ENCODE measurements around the gene SEPTIN8.

The SEPTIN8 gene

GRCh38 chr5:132824426-132824825 is 47.4 kb upstream of the SEPTIN8 start:
- CTCF ChIA-PET = interaction anchor here (0.5 to 0.6 kb wide), 2 partner anchors 48 to 235 kb away, joined by 3 to 7 read pairs; no protein-coding TSS in a partner anchor
- POLR2A ChIA-PET = interaction anchor here (1.3 kb wide), 1 partner anchor 87 kb away, joined by 3 read pairs; the partner anchor contains the start of gene KIF3A
- no peak overlapping the region for H3K4me3 ChIP-seq (ENCODE audit: low read depth, low read length)
- peaks cover 0 to 38% of the 10 kb centered on the region in 2 experiments; a peak in 1 of 3 replicates for H3K36me3 ChIP-seq (ENCODE audit: control insufficient read depth in 2 of 2, insufficient read depth in 1 of 2, low read length in 2 of 2)
- no peak overlapping the region for H3K27ac ChIP-seq (ENCODE audit: extremely low read depth, low read depth, low read length)
- H3K4me1 ChIP-seq (ENCODE audit: control insufficient read depth, insufficient read depth, low read length) = no peaks in the 10 kb centered on the region
- no peaks in the 10 kb centered on the region for H3K9me3 ChIP-seq (ENCODE audit: control insufficient read depth, insufficient read depth, low read depth, low read length)
- no peak for TF ChIP-seq ZSCAN16 (tag by site-specific recombination; IDR thresholded peaks at IDR 0.05)
- no peak for TF ChIP-seq ZNF571 (tag by site-specific recombination; IDR thresholded peaks at IDR 0.05)
- TF ChIP-seq ZNF645 (tag by site-specific recombination; IDR thresholded peaks at IDR 0.05) = no peak
- TF ChIP-seq MEIS1 (CRISPR knock-in tag; IDR thresholded peaks at IDR 0.05; ENCODE audit: borderline replicate concordance) = no peak
- no peak for TF ChIP-seq REST (tag by site-specific recombination; IDR thresholded peaks at IDR 0.05)
- peak; percentile 29; the same call in 1 of the 2 replicates for TF ChIP-seq ZIC2 (tag by site-specific recombination; IDR thresholded peaks at IDR 0.05)
- TF ChIP-seq IKZF3 (tag by site-specific recombination; IDR thresholded peaks at IDR 0.05) = no peak
- no peak for TF ChIP-seq GLIS1 (tag by site-specific recombination; IDR thresholded peaks at IDR 0.05)
- TF ChIP-seq KLF10 (tag by site-specific recombination; IDR thresholded peaks at IDR 0.05) = no peak

- H3K4me1 ChIP-seq (ENCODE audit: control insufficient read depth, insufficient read depth, low read length) = no peaks in the 10 kb centered on the region
- ChIA-PET POLR2A (interaction anchor here (1.3 to 1.4 kb wide), 2 partner anchors 16 to 86 kb away, joined by 3 to 5 read pairs; partner anchors contain the start of gene KIF3A), CTCF (interaction anchor here (0.5 to 0.7 kb wide), 2 partner anchors 112 to 234 kb away, joined by 3 to 4 read pairs; no protein-coding TSS in a partner anchor)
- H3K27ac ChIP-seq (ENCODE audit: extremely low read depth, low read depth, low read length) = no peak overlapping the region
- H3K4me3 ChIP-seq (ENCODE audit: low read depth, low read length) = no peak overlapping the region
- TF ChIP-seq YY2 (tag by site-specific recombination; IDR thresholded peaks at IDR 0.05) (no peak), ZNF747 (tag by site-specific recombination; IDR thresholded peaks at IDR 0.05) (no peak), ZNF23 (tag by site-specific recombination; IDR thresholded peaks at IDR 0.05; ENCODE audit: borderline replicate concordance) (no peak), ZFHX2 (tag by site-specific recombination; conservative IDR thresholded peaks at IDR 0.05) (0 out of 2 replicates have a peak, but pooled peaks have one; percentile 1), ZNF239 (tag by site-specific recombination; IDR thresholded peaks at IDR 0.05) (no peak), EGR2 (tag by site-specific recombination; IDR thresholded peaks at IDR 0.05; ENCODE audit: low read depth) (peak; percentile 36; the same call in 1 of the 2 replicates), ZNF366 (tag by site-specific recombination; conservative IDR thresholded peaks at IDR 0.05) (no peak), PRDM6 (tag by site-specific recombination; IDR thresholded peaks at IDR 0.05) (no peak)
- no peaks in the 10 kb centered on the region for H3K9me3 ChIP-seq (ENCODE audit: control insufficient read depth, insufficient read depth, low read depth, low read length)
- peaks cover 0 to 32% of the 10 kb centered on the region in 2 experiments; a peak in 1 of 3 replicates for H3K36me3 ChIP-seq (ENCODE audit: control insufficient read depth in 2 of 2, insufficient read depth in 1 of 2, low read length in 2 of 2)
These were observed 46.5 kb upstream of the SEPTIN8 start for GRCh38 chr5:132823481-132824050.
